PC-9 (cell line): ENCODE results near the gene SMAD6.

Experiments used
- EZH2 ChIP-seq: fragments of 200-600 bp; sonication (generic); IDR thresholded peaks from 2 replicates; pipeline ENCODE4 v1.8.0; 2017; ENCODE audit warnings: antibody characterized with exemption, low read depth
- TF ChIP-seq, protein P1 (sequence below): fragments of 200-600 bp; sonication (generic); conservative IDR thresholded peaks from 2 replicates; pipeline ENCODE4 v1.6.1; 2017; ENCODE audit warnings: mixed run types, antibody characterized with exemption, mild to moderate bottlenecking, moderate library complexity

DNA sequence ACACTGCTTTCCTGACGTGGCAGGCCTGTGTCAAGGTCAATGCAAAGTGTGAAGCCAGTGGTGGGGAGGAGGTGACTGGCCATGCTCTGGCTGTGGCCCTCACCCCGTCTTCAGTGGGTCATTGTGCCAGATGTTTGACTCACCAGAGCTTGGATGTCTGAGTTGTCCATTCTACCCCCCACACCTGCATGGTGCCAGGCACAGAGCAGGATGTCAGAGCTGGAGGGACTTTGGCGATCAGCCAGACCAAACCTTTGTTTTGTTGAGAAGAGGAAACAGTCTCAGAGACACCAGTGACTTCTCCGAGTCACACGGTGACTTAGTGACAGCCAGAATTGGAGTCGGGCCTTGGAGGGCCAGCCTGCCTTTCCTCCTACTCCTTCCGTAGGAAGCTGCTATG lies 49.5 kb downstream of the SMAD6 start:
- TF ChIP-seq, protein P1, sequence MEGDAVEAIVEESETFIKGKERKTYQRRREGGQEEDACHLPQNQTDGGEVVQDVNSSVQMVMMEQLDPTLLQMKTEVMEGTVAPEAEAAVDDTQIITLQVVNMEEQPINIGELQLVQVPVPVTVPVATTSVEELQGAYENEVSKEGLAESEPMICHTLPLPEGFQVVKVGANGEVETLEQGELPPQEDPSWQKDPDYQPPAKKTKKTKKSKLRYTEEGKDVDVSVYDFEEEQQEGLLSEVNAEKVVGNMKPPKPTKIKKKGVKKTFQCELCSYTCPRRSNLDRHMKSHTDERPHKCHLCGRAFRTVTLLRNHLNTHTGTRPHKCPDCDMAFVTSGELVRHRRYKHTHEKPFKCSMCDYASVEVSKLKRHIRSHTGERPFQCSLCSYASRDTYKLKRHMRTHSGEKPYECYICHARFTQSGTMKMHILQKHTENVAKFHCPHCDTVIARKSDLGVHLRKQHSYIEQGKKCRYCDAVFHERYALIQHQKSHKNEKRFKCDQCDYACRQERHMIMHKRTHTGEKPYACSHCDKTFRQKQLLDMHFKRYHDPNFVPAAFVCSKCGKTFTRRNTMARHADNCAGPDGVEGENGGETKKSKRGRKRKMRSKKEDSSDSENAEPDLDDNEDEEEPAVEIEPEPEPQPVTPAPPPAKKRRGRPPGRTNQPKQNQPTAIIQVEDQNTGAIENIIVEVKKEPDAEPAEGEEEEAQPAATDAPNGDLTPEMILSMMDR, result no peak
- no peak for TF ChIP-seq EZH2
